Measurements from ENCODE around the gene ATG7.
"Not testable (repeated sequence)": the region's sequence is repeated elsewhere in the genome, so short reads cannot be mapped to it uniquely, and the experiment has no call there.

Gene ATG7

DNA sequence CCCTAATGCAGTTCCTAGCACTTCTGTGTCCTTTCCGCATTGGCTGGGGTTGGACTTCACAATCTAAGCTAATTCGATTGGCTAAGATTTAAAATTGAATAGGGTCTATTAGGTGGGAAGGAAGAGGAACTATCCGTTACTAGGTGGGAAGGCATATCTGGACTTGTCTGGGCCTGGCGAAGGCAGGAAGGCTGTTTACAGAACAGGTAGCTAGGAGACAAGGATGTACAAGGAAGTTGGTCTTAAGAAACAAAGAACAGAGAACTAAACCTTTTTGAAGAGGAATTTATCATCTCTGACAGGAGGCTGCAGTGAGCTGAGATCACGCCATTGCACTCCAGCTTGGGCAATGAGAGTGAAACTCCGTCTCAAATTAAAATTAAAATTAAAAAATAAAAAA lies 17.3 kb upstream of the ATG7 start:
- DNase-seq, result no peak

DNA sequence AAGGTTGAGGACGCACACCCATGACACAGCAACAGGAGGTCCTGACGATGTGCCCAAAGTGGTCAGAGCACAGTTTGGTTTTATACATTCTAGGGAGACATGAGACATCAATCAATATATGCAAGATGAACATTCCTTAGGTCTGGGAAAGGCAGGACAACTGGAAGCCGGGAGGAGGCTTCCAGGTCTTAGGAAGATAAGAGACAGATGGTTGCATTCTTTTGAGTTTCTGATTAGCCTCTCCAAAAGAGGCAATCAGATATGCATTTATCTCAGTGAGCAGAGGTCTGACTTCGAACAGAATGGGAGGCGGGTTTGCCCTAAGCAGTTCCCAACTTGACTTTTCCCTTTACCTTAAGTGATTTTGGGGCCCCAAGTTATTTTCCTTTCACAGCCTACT lies 16.7 kb upstream of the ATG7 start:
- not testable (repeated sequence) for DNase-seq

DNA sequence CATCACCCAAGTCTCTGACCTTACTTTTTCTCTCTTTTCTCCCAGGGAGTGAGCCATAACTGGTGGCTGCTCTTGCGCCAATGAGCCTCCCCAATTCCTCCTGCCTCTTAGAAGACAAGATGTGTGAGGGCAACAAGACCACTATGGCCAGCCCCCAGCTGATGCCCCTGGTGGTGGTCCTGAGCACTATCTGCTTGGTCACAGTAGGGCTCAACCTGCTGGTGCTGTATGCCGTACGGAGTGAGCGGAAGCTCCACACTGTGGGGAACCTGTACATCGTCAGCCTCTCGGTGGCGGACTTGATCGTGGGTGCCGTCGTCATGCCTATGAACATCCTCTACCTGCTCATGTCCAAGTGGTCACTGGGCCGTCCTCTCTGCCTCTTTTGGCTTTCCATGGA lies 13.2 kb upstream of the ATG7 start:
- no peak for DNase-seq

DNA sequence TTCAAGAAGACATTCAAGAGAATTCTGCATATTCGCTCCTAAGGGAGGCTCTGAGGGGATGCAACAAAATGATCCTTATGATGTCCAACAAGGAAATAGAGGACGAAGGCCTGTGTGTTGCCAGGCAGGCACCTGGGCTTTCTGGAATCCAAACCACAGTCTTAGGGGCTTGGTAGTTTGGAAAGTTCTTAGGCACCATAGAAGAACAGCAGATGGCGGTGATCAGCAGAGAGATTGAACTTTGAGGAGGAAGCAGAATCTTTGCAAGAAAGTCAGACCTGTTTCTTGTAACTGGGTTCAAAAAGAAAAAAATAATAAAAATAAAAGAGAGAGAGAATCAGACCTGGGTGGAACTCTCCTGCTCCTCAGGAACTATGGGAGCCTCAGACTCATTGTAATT lies 11.7 kb upstream of the ATG7 start:
- DNase-seq, result no peak

DNA sequence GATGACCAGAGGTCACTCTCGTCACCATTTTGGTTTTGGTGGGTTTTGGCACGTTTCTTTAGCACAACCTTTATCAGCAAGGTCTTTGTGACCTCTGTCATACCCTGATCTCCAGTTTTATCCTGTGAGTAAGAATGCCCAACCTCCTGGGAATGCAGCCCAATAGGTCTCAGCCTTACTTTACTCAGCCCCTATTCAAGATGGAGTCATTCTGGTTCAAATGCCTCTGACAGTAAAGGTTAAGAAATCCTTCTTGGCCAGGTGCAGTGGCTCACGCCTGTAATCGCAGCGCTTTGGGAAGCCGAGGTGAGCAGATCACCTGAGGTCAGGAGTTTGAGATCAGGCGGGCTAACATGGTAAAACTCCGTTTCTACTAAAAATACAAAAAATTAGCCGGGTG lies 3.2 kb upstream of the ATG7 start:
- DNase-seq, result no peak

DNA sequence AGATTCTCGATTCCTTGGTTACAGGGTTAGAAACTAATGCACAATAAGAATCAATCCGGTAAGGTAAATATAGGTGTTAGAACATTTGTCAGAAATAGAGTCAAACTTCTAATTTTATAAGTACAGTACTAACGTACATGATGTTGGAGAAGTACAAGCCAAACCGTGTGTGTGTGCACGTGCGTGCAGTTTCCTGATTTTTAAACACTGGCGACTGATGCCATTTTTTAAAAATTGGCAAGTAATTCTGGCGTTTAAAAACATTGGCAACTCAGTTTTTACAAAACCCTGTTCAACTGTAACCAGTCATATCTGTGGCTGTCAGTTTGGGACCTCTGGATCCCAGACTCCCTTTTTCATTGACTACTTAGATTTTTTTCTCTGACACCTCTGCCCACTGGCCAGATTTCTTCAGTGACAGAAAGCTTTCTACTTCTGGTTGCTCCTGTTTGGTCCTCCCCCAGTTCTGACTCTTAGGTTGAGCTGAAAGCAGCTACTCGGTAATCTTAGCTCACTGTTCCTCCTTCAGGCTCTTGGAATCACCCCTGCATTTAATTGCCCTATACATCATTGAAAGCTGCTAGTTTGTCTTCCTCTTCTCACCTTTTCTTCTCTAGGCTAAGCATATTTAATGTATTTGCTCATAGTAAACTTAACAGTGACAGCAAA lies 843 bp downstream of the ATG7 start:
- DNase-seq, result no peak

DNA sequence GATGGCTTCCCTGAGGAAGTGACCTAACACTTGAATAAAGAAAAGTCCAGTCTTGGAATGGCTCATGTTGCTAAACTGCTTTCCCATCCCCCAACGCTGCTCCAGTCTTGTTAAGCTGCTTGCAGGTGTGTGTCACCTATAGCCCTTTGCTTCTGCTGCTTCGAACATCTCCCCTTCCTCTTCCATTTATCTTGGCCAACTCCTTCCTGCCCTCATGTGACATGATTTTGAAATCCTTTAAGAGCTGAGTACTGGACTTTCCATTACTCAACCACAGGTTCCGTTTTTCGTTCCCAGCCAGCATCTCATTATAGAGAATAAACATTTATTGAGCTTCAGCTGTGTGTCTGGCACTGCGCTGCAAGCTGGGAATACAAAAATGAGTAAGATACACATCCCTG lies 1.7 kb downstream of the ATG7 start:
- no peak for DNase-seq

DNA sequence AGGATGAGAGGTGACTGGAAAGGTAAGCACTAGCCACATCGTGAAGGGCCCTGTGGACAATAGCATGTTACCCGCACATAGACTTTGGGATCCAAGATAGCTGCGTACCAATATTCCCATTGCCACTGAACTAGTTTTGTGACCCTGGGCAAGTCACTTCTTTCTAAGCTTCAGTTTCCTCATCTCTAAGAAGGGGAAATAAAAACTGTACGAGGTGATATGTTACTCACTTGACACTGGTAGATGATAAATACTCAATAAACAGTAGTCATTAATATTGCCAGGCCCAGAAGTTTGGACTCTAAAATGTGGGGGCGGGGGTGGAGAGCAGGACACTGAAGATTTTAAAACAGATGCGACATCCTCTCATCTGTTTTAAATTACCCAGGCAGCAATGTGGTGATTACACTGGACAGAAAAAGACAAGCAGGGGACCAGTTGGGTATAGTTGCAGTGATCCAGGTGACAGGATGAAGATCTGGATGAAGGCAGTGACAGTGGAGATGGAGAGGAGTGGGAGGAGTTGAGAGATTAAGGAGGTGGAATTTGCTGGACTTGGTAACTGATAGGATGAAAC lies 2.5 kb downstream of the ATG7 start:
- no peak for DNase-seq

DNA sequence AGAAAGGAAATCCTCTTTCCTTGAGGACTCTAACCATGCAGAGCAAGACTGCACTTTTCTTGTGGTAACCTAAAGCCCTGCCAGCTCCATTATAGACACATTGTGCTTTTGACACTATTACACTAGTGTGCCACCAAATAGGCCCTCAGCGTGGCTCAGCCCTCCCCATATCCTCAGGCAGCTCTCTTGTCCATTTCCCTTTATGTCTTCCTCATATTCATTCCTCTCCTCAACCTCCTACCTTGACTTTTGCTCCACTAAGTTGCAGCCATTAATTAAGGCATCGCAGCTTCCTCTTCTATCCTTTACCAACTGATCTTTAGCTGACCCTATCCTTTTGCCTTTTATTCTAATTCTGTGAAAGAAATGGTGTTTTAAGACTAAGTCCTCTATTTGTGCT lies 3.7 kb downstream of the ATG7 start:
- DNase-seq, result no peak

DNA sequence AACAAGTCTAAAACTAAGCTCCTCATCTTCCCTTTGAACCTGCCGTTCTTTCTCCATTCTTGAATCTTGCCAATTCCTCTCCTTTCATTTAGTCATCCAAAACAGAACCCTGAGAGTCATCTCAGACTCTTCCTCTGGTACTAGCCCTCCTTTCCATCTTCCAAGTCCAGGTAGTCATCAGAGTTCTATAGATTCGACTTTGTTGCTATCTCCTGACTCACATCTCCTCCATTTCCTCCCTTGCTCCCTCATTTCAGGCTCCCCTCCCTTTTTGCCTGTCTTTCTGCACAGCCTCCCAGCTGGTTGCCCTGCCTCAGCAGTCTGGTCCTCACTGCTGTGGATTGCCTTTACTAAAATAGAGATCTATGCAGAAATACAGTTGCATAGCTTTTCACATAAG lies 4.7 kb downstream of the ATG7 start:
- no peak for DNase-seq

DNA sequence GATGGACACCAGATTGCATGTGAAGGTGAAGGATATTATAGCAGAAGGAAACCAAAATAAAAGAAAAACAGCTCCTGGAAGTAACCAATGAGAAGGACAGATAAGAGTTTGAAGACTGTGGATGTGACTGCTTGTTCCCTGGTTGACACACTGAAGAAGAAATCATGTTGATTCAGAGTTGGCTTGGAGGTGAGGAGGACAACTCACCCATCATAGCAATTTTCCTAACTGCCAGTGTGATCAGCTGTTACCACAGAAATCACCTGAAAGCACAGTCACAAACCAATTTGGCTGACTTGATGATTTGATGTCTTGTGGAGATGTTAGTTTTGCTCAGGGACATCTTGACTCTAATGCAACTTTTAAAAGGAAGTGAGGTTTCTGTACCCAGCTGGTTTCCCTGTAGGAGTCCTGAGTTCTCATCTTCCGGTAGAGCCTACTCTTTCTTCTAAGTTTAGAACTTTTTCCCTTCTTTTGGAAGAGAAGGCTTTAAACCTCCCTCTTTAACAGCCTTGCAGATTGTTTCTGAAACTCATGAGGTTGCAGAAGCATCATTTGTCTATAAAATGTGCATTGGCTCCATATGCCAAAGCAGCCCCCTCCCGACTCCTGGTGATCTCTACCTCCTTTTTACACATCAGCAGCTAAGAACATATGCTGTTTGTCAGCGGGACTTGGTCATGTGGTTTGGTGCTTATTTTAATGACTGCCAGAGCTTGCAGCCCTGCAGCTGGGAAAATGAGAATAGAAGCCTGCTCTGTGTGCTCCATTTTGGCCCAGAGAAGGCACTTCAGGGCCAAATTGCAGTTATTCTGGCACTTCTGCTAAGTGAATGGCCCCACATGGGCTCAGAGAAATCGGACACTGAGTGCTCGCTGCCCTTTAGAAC lies 10.3 kb downstream of the ATG7 start:
- DNase-seq, result peak; percentile 80

DNA sequence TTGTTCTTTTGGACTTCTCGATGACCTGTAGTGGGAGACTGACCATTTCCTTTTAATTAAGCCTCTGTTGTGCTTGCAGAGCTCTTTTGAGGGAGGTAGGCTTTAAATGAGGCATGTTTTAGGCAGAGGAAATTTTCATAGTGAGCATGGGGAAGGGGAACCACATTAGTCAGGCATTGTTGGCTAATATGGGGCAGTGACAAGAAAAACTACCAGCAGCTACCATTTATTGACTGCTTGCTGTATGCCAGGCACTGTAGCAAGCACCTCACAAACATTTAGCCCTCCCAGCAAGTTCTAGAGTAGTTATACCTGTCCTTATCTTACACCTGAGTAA lies 10.9 kb downstream of the ATG7 start:
- no peak for DNase-seq

DNA sequence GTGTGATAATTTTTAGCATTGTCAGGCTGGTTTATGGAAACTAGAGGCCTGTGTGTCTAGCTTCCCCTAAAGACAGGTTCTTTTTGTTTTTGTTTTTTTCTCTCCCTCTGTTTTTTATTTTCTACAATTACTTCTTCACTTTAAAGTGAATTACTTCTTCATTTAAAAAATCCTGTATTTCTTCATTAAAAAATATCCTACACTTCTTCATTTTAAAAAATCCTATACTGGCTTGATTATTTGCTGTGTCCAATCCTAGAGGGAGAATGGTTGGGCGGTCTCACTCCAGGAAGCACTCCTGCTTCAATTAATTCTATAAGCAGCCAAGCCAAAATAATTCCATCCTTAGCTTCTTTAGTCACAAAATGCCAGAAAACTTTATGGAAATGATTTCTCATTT lies 11.8 kb downstream of the ATG7 start:
- no peak for DNase-seq

DNA sequence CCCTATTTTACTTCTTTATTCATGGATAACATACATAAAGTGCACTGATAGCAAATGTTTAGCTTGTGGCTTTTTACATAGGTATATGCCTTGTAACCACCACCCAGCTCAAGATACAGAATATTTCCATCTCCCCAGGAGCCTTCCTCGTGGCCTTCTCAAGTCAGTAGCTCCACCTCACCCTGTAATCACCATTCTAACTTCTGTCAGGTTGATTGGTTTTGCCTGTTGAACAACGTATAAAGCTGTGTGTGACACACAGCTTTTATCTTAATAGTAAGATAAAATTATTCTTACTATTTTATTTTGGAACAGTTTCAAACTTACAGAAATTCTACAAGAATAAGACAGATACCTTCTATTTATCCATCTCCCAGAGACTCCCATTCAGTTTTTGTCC lies 13.3 kb downstream of the ATG7 start:
- no peak for DNase-seq

DNA sequence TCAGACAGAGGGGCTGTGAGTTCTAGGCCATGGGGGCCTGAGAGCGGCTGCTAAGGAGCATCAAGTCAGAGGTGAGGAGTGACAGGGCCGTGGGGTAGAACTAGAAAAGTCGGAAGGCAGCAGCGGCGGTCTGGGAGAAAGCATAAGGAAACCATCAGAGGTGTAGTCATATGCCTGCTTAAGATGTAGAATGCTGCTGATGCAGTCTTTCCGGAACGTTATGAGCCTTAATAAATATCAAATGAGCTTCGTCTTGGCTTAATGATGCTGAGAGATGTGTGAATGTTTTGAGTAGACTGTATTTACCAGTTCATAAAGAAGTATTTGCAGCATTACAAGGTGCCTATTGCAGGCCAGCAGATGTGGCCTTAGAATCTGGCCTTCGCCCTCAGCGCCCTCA lies 15.2 kb downstream of the ATG7 start:
- no peak for DNase-seq

DNA sequence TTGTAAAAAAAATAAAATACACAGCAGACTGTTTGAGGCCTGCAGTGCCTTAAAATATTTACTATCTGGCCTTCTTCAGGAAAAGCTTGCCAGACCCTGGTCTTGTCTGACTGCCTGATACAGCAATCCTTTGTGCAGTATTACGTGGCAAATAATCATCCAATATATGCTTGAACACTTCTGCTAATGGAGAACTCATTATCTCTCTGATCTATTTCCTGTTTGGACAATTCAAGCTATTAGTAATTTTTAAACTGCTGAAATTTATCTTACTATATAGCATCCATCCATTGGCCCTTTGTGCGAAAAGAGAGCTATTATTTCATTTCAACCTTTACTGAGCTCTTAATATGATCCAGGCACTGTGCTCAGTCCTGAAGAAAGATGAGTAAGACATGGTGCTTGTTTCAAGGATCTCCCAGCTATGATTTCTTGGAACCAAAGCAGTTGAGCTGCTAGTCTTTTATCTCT lies 15.9 kb downstream of the ATG7 start:
- no peak for DNase-seq

DNA sequence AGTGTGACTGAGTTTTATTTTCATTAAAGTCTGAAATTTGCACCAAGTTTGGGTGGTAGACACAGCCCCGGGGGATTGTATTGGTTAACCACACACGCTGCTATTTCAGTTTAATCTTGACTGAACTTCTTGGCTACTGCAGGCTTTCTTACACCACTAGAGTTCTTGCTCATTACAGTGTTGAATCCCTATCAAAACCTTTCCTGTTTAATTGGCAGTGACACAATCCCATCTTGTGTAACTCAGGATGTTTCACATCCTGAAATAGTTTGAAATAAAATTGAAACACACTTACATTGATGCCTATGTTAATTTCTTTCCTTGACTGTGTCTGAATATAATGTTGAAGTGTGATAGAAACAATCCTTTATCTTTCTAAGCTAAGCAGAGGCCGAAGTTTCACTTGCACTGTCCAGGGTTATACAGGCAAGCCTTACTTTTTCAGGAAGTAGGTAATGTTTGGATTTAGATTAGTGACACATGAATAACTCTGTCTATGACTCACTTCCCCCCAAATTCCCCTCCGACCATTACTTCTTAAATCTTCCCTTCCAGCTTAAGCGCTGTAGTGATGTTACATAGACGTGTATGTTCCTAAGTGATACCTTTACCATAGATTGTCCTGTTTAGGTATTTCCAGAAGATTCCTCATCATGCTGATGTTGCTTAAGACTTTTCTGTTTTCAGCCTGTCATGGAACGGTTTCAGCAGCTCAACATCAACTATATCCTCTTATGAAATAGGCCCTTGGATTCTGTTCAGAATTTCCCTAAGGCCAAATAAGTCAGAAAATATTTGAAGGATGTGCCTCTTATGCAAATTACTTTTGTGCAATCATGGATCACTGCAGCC lies 16.8 kb downstream of the ATG7 start:
- no peak for DNase-seq

DNA sequence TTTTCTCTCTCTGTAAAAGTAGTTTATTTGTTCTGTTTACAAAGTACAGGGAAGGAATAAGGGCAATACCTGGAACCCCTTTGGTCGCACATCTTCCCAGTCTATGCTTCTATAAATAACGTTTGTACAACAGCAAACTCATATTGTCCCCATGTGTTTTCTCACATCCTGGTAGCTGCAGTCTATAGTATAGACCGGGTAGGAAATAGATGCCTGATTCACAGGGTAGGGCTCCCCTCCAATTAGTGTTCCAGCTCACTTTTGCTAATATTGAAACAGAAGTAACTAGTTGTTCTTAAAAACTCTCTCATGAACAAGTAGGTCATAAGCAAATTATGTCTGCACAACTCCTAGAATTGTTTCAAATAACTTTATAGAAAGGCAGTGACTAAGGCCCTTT lies 17.7 kb downstream of the ATG7 start:
- DNase-seq, result no peak

DNA sequence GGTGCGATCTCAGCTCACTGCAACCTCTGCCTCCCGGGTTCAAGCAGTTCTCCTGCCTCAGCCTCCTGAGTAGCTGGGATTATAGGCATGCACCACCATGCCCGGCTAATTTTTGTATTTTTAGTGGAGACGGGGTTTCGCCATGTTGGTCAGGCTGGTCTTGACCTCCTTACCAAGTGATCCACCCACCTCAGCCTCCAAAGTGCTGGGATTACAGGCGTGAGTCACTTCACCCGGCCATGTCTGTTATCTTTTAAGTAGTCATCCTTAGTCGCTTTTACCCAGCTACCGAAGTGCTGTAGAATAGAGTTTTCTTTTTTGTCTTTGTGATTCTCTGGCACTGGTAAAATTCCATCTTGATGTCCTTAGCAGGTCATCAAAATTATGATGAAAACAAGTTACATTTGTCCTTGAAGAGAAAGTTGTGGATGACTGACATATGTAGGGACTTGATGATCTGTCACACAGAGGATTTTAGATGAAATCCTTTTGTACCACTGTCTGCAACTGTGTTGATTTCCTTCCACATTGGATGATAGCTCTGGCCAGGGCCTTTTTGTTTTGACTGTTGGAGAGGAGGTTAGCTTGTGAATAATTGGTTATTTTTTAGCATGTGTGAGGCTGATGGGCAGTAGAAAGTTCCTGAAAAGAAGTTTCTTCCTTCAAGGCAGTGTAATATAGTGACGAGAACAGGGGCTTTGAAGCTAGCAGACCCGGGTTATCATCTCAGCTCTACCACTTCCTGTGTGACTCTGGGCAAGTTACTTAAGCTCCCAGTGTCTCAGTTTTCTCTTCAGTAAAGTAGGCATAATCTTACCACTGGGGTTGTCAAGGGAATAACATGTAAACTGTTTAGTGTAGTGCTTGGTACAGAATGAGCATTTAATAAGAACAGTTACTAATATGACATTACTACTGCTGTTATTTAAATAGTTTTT lies 18.8 kb downstream of the ATG7 start:
- no peak for DNase-seq

DNA sequence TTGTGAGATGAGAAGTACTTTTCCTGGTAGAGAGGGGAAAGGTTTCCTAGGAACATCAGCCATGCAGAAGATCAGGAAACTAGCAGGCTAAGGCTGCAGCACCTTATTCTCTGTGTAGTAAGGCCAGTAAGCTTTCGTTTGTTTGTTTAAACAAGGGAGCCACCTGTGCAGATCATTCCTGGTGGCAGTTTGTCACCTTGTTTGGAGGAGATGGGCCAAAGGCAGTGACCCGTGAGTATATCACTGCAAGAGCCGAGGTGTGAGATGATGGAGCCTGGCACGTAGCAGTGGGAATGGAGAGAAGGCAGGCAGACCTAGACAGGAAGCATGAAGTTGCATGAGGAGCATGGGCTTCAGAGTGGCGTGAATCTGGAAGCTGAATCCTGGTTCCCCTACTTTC lies 19.6 kb downstream of the ATG7 start:
- DNase-seq, result no peak

DNA sequence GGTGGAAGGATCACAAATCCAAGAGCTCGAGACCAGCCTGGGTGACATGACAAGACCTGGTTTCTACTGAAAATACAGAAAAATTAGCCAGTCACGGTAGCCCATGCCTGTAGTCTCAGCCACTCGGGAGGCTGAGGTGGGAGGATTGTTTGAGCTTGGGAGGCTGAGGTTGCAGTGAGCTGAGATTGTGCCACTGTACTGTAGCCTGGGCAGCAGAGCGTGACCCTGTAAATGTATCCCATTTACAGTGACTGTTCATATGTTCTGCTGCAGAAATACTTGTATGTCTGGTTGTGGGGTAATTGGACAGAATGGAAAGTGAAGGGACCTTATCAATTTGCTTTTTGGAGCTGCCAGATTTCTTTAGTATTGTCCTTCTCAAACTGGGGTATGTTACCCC lies 24.9 kb downstream of the ATG7 start:
- DNase-seq, result no peak

DNA sequence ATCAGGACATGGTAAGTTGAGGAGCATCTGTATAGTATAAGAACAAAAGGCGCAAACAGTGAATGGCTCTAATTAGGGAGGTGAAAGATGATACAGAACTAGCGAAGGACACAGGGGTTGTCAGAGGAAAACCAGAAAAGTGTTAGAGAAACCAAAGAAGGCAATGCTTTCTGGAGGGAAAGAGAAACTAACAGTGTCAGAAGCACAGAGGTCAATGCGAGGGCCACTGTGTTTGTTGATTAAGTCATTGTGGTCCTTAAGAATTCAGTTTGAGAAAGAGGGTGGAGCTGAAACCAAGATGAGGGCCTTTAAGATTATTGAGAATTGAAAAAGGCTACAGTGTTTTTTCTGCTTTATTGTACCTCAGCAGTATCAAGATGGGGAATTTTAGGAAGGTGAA lies 28.8 kb downstream of the ATG7 start:
- DNase-seq, result no peak
